GM06990 (cell line): Measurements from ENCODE around the gene PRELID3B.

Experiments used
- DNase-seq: peaks from one replicate; pipeline ENCODE4 v3.0.0-alpha.2; 2011; ENCODE audit not compliant: insufficient read length; ENCODE audit errors: extremely low read depth
- H3K27me3 ChIP-seq: replicated peaks from 2 replicates; pipeline ENCODE4 v1.6.0; 2011; ENCODE audit warnings: low read length; ENCODE audit not compliant: control insufficient read depth, insufficient read depth
- H3K36me3 ChIP-seq: 2 replicates; pipeline ENCODE4 v1.5.1; 2011; ENCODE audit warnings: low read length; ENCODE audit not compliant: control insufficient read depth, insufficient read depth
- H3K4me3 ChIP-seq: replicated peaks from 2 replicates; pipeline ENCODE4 v1.5.1; 2011; ENCODE audit warnings: low read depth, mild to moderate bottlenecking, control low read depth, low read length
- CTCF ChIP-seq: IDR thresholded peaks from 2 replicates; pipeline ENCODE4 v1.5.1; 2011; ENCODE audit warnings: low read length, control low read depth, mild to moderate bottlenecking, inconsistent platforms; ENCODE audit not compliant: insufficient read depth, poor library complexity, severe bottlenecking

Gene PRELID3B

GRCh38 chr20:59025086-59025485 lies 17.5 kb downstream of the PRELID3B start:
- Histone ChIP-seq H3K4me3 (no peak overlapping the region), H3K36me3 (peaks cover 28% of the 10 kb centered on the region), H3K27me3 (no peaks in the 10 kb centered on the region)
- no peak for DNase-seq
- no peak for TF ChIP-seq CTCF

- no peak for TF ChIP-seq CTCF
- Histone ChIP-seq H3K4me3 (no peak overlapping the region), H3K27me3 (no peaks in the 10 kb centered on the region), H3K36me3 (peaks cover 25% of the 10 kb centered on the region)
- no peak for DNase-seq
These were observed 18.5 kb downstream of the PRELID3B start for GRCh38 chr20:59024111-59024530.

GRCh38 chr20:59023616-59024015 lies 19.0 kb downstream of the PRELID3B start:
- H3K36me3 ChIP-seq, result peaks cover 23% of the 10 kb centered on the region
- DNase-seq, result no peak
- no peak for TF ChIP-seq CTCF
- H3K27me3 ChIP-seq, result no peaks in the 10 kb centered on the region
- no peak overlapping the region for H3K4me3 ChIP-seq

- peaks cover 24% of the 10 kb centered on the region for H3K36me3 ChIP-seq
- TF ChIP-seq CTCF, result no peak
- DNase-seq, result no peak
- H3K4me3 ChIP-seq, result no peak overlapping the region
- no peaks in the 10 kb centered on the region for H3K27me3 ChIP-seq
These were observed 19.8 kb downstream of the PRELID3B start for GRCh38 chr20:59022754-59023153.

- H3K4me3 ChIP-seq, result no peak overlapping the region
- TF ChIP-seq CTCF, result no peak
- no peaks in the 10 kb centered on the region for H3K27me3 ChIP-seq
- no peak for DNase-seq
- peaks cover 21% of the 10 kb centered on the region for H3K36me3 ChIP-seq
These were observed 21.5 kb downstream of the PRELID3B start for GRCh38 chr20:59020938-59021551.

GRCh38 chr20:59019217-59019616 lies 23.4 kb downstream of the PRELID3B start, which contains the start of gene TUBB1:
TSS of gene TUBB1 (plus strand) at chr20:59019429. CDS start at chr20:59019523, 94 bp downstream.
- Histone ChIP-seq H3K27me3 (no peaks in the 10 kb centered on the region), H3K36me3 (peaks cover 13% of the 10 kb centered on the region), H3K4me3 (no peak within 1 kb of the TSS)
- no peak for DNase-seq
- TF ChIP-seq CTCF, result no peak
